ENCODE measurements around the gene TMEM259.

The TMEM259 gene

GRCh38 chr19:1053176-1054101 is 32.5 kb upstream of the TMEM259 start:
- Histone ChIP-seq H3K4me3 (ENCODE audit: low read length) (no peak overlapping the region), H3K9ac (ENCODE audit: low read length) (no peak overlapping the region), H3K36me3 (ENCODE audit: control insufficient read depth, low read depth, low read length) (no peaks in the 10 kb centered on the region), H3K27ac (ENCODE audit: low read length) (no peak overlapping the region), H3K4me1 (ENCODE audit: control insufficient read depth, low read depth, low read length) (no peaks in the 10 kb centered on the region), H3K9me3 (ENCODE audit: control insufficient read depth, low read depth, low read length) (peaks cover 5% of the 10 kb centered on the region), H3K27me3 (ENCODE audit: control insufficient read depth, insufficient read depth, low read length) (no peaks in the 10 kb centered on the region)

DNA sequence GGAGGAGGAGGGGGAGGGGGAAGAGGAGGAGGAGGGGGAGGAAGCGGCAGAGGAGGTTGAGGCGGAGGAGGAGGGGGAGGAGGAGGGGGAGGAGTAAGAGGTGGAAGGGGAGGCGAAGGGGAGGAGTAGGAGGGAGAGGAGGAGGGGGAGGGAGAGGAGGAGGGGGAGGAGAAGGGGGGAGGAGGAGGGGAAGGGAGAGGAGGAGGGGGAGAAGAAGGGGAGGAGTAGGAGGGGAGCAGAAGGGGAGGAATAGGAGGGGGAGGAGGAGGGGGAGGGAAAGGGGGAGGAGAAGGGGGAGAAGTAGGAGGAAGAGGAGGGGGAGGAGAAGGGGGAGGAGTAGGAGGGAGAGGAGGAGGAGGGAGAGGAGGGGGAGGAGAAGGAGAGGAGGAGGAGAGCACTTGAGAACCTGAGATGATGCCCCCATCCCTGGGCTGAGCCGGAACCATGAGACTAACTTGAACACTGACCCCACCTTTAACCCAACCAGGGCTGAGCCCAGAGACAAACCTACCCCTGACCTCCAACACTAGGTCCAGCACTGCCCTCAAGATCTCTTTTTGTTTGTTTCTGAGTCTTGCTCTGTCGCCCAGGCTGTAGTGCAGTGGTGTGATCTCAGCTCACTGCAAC is 31.5 kb upstream of the TMEM259 start:
- H3K4me3 ChIP-seq (ENCODE audit: low read length) = no peak overlapping the region
- no peak overlapping the region for H3K9ac ChIP-seq (ENCODE audit: low read length)
- H3K9me3 ChIP-seq (ENCODE audit: control insufficient read depth, low read depth, low read length) = peaks cover 5% of the 10 kb centered on the region
- H3K36me3 ChIP-seq (ENCODE audit: control insufficient read depth, low read depth, low read length) = no peaks in the 10 kb centered on the region
- H3K27ac ChIP-seq (ENCODE audit: low read length) = no peak overlapping the region
- no peaks in the 10 kb centered on the region for H3K4me1 ChIP-seq (ENCODE audit: control insufficient read depth, low read depth, low read length)
- no peaks in the 10 kb centered on the region for H3K27me3 ChIP-seq (ENCODE audit: control insufficient read depth, insufficient read depth, low read length)

DNA sequence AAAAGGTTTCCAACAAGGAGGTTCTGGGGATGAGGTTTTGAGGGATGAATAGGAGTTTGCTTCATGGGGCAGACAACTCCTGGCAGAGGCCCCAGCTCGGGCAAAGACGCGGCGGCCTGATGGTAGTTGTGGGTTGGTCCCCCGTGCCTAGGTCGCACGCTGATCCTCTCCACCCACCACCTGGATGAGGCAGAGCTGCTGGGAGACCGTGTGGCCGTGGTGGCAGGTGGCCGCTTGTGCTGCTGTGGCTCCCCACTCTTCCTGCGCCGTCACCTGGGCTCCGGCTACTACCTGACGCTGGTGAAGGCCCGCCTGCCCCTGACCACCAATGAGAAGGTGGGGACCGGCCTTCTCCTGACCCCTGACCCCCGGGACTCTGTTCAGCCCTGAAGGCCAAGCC is 30.9 kb upstream of the TMEM259 start:
- Histone ChIP-seq H3K9ac (ENCODE audit: low read length) (no peak overlapping the region), H3K27me3 (ENCODE audit: control insufficient read depth, insufficient read depth, low read length) (no peaks in the 10 kb centered on the region), H3K4me3 (ENCODE audit: low read length) (no peak overlapping the region), H3K36me3 (ENCODE audit: control insufficient read depth, low read depth, low read length) (no peaks in the 10 kb centered on the region), H3K4me1 (ENCODE audit: control insufficient read depth, low read depth, low read length) (no peaks in the 10 kb centered on the region), H3K9me3 (ENCODE audit: control insufficient read depth, low read depth, low read length) (no peaks in the 10 kb centered on the region), H3K27ac (ENCODE audit: low read length) (no peak overlapping the region)

DNA sequence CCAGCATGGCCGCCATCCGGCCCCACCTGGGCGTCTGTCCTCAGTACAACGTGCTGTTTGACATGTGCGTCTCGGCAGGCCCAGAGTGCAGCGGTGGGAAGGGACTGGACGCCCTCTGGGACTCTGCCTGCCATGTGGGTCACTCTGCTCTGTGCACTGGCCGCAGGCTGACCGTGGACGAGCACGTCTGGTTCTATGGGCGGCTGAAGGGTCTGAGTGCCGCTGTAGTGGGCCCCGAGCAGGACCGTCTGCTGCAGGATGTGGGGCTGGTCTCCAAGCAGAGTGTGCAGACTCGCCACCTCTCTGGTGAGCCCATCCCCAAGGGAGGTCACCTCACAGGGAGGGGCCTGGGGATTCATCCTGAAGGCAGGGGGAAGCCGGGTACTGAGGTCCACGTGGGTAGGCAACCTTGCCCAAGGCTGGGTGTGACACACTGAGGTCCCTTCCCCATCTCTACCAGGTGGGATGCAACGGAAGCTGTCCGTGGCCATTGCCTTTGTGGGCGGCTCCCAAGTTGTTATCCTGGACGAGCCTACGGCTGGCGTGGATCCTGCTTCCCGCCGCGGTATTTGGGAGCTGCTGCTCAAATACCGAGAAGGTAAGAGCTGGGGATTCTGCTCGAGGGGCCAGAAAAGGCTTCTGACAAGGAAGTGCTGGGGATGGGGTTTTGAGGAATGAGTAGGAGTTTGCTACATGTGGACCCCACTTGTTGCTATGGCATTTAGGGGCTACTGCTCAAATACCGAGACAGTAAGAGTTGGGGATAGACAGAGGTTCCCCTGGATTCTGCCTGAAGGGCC is 30.3 kb upstream of the TMEM259 start:
- Histone ChIP-seq H3K27me3 (ENCODE audit: control insufficient read depth, insufficient read depth, low read length) (no peaks in the 10 kb centered on the region), H3K4me1 (ENCODE audit: control insufficient read depth, low read depth, low read length) (no peaks in the 10 kb centered on the region), H3K4me3 (ENCODE audit: low read length) (no peak overlapping the region), H3K36me3 (ENCODE audit: control insufficient read depth, low read depth, low read length) (no peaks in the 10 kb centered on the region), H3K9ac (ENCODE audit: low read length) (no peak overlapping the region), H3K27ac (ENCODE audit: low read length) (no peak overlapping the region), H3K9me3 (ENCODE audit: control insufficient read depth, low read depth, low read length) (no peaks in the 10 kb centered on the region)

DNA sequence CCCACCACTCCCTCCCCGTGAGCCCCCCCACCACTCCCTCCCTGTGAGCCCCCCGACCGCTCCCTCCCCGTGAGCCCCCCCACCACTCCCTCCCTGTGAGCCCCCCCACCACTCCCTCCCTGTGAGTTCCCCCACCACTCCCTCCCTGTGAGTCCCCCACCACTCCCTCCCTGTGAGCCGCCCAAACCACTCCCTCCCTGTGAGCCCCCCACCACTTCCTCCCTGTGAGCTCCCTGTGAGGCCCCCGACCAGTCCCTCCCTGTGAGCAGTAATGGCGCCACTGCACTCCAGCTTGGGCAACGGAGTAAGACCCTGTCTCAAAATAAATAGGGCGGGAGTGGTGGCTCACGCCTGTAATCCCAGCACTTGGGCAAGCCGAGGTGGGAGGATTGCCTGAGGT is 28.9 kb upstream of the TMEM259 start:
- no peaks in the 10 kb centered on the region for H3K9me3 ChIP-seq (ENCODE audit: control insufficient read depth, low read depth, low read length)
- H3K4me3 ChIP-seq (ENCODE audit: low read length) = no peak overlapping the region
- no peaks in the 10 kb centered on the region for H3K36me3 ChIP-seq (ENCODE audit: control insufficient read depth, low read depth, low read length)
- no peaks in the 10 kb centered on the region for H3K27me3 ChIP-seq (ENCODE audit: control insufficient read depth, insufficient read depth, low read length)
- no peak overlapping the region for H3K9ac ChIP-seq (ENCODE audit: low read length)
- H3K4me1 ChIP-seq (ENCODE audit: control insufficient read depth, low read depth, low read length) = no peaks in the 10 kb centered on the region
- H3K27ac ChIP-seq (ENCODE audit: low read length) = no peak overlapping the region

GRCh38 chr19:1049106-1049505 is 28.2 kb upstream of the TMEM259 start:
- Histone ChIP-seq H3K9me3 (ENCODE audit: control insufficient read depth, low read depth, low read length) (no peaks in the 10 kb centered on the region), H3K4me1 (ENCODE audit: control insufficient read depth, low read depth, low read length) (no peaks in the 10 kb centered on the region), H3K9ac (ENCODE audit: low read length) (no peak overlapping the region), H3K27me3 (ENCODE audit: control insufficient read depth, insufficient read depth, low read length) (no peaks in the 10 kb centered on the region), H3K4me3 (ENCODE audit: low read length) (no peak overlapping the region), H3K36me3 (ENCODE audit: control insufficient read depth, low read depth, low read length) (no peaks in the 10 kb centered on the region), H3K27ac (ENCODE audit: low read length) (no peak overlapping the region)

GRCh38 chr19:1047696-1048147 is 26.8 kb upstream of the TMEM259 start:
- Histone ChIP-seq H3K9ac (ENCODE audit: low read length) (no peak overlapping the region), H3K9me3 (ENCODE audit: control insufficient read depth, low read depth, low read length) (no peaks in the 10 kb centered on the region), H3K36me3 (ENCODE audit: control insufficient read depth, low read depth, low read length) (no peaks in the 10 kb centered on the region), H3K27ac (ENCODE audit: low read length) (no peak overlapping the region), H3K4me1 (ENCODE audit: control insufficient read depth, low read depth, low read length) (no peaks in the 10 kb centered on the region), H3K27me3 (ENCODE audit: control insufficient read depth, insufficient read depth, low read length) (no peaks in the 10 kb centered on the region), H3K4me3 (ENCODE audit: low read length) (no peak overlapping the region)

- H3K27ac ChIP-seq (ENCODE audit: low read length) = no peak overlapping the region
- no peaks in the 10 kb centered on the region for H3K36me3 ChIP-seq (ENCODE audit: control insufficient read depth, low read depth, low read length)
- H3K4me3 ChIP-seq (ENCODE audit: low read length) = no peak overlapping the region
- no peaks in the 10 kb centered on the region for H3K4me1 ChIP-seq (ENCODE audit: control insufficient read depth, low read depth, low read length)
- H3K27me3 ChIP-seq (ENCODE audit: control insufficient read depth, insufficient read depth, low read length) = no peaks in the 10 kb centered on the region
- no peak overlapping the region for H3K9ac ChIP-seq (ENCODE audit: low read length)
- no peaks in the 10 kb centered on the region for H3K9me3 ChIP-seq (ENCODE audit: control insufficient read depth, low read depth, low read length)
These were observed 26.1 kb upstream of the TMEM259 start for GRCh38 chr19:1046836-1047695.

DNA sequence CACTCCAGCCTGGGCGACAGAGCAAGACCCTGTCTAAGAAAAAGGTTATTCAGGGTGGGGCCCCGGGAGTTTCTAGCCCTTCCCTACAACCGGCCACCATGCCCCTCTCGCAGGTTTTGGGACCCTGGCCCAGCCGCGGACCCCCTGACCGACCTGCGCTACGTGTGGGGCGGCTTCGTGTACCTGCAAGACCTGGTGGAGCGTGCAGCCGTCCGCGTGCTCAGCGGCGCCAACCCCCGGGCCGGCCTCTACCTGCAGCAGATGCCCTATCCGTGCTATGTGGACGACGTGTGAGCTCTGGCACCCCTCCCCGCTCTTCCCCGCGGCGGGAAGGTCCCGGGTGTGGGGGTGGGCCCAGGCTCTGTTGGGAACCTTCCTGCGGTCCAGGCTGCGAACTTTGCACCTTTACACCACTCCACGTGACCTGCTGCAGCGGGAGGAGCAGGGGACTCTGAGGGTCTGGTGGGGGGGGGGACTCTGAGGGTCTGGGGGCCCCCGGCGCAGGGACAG is 25.2 kb upstream of the TMEM259 start:
- Histone ChIP-seq H3K36me3 (ENCODE audit: control insufficient read depth, low read depth, low read length) (no peaks in the 10 kb centered on the region), H3K27ac (ENCODE audit: low read length) (no peak overlapping the region), H3K27me3 (ENCODE audit: control insufficient read depth, insufficient read depth, low read length) (no peaks in the 10 kb centered on the region), H3K4me1 (ENCODE audit: control insufficient read depth, low read depth, low read length) (no peaks in the 10 kb centered on the region), H3K9ac (ENCODE audit: low read length) (no peak overlapping the region), H3K9me3 (ENCODE audit: control insufficient read depth, low read depth, low read length) (no peaks in the 10 kb centered on the region), H3K4me3 (ENCODE audit: low read length) (no peak overlapping the region)

- no peak overlapping the region for H3K27ac ChIP-seq (ENCODE audit: low read length)
- no peak overlapping the region for H3K9ac ChIP-seq (ENCODE audit: low read length)
- H3K36me3 ChIP-seq (ENCODE audit: control insufficient read depth, low read depth, low read length) = no peaks in the 10 kb centered on the region
- no peak overlapping the region for H3K4me3 ChIP-seq (ENCODE audit: low read length)
- H3K27me3 ChIP-seq (ENCODE audit: control insufficient read depth, insufficient read depth, low read length) = no peaks in the 10 kb centered on the region
- H3K9me3 ChIP-seq (ENCODE audit: control insufficient read depth, low read depth, low read length) = no peaks in the 10 kb centered on the region
- H3K4me1 ChIP-seq (ENCODE audit: control insufficient read depth, low read depth, low read length) = peaks cover 4% of the 10 kb centered on the region
These were observed 24.3 kb upstream of the TMEM259 start for GRCh38 chr19:1045247-1045603.
